HG02763 (cell line): ENCODE results near the gene KRT26.

ENCODE experiments used
- ATAC-seq: cut with Tn5 transposase; IDR thresholded peaks from one replicate; pipeline ENCODE4 v1.9.1; 2021; ENCODE audit warnings: mild to moderate bottlenecking, moderate library complexity; ENCODE audit not compliant: unreplicated experiment

Gene KRT26

GRCh38 chr17:40734018-40734417 lies 38.0 kb downstream of the KRT26 start:
- no peak for ATAC-seq

GRCh38 chr17:40730970-40731369 lies 41.0 kb downstream of the KRT26 start:
- no peak for ATAC-seq

GRCh38 chr17:40727447-40728231 lies 44.4 kb downstream of the KRT26 start:
- ATAC-seq = no peak

- no peak for ATAC-seq
These were observed 45.1 kb downstream of the KRT26 start for GRCh38 chr17:40726919-40727318.

- no peak for ATAC-seq
These were observed 47.3 kb downstream of the KRT26 start for GRCh38 chr17:40724656-40725055.

- ATAC-seq = no peak
These were observed 49.8 kb downstream of the KRT26 start for GRCh38 chr17:40722241-40722640.

- no peak for ATAC-seq
These were observed 51.1 kb downstream of the KRT26 start for GRCh38 chr17:40720899-40721298.

- no peak for ATAC-seq
These were observed 53.1 kb downstream of the KRT26 start for GRCh38 chr17:40718930-40719329.

GRCh38 chr17:40717776-40718175 lies 54.2 kb downstream of the KRT26 start:
- no peak for ATAC-seq
